ENCODE measurements around the gene ASCC1. TPM values are rescaled to one million over a fixed set of nuclear protein-coding genes. Genes with fewer than 3 reads are reported as not detected.

ASCC1 gene
- total and polyA plus RNA-seq, 2 experiments from 2014 or later, result 31.8 to 38.7 TPM

- Histone ChIP-seq H3K79me2 (no peaks in the 10 kb centered on the region), H3K4me1 (ENCODE audit: insufficient read depth) (no peaks in the 10 kb centered on the region), H3K9me2 (replicated peaks; ENCODE audit: insufficient read depth) (no peaks in the 10 kb centered on the region), H3K4me3 (no peak overlapping the region), H3K36me3 (replicated peaks; ENCODE audit: insufficient read depth, low read depth) (no peaks in the 10 kb centered on the region), H2AFZ (no peak overlapping the region), H3K9me3 (ENCODE audit: low read depth) (no peaks in the 10 kb centered on the region), H3K4me2 (no peak overlapping the region), H4K20me1 (ENCODE audit: insufficient read depth, poor library complexity, severe bottlenecking) (no peaks in the 10 kb centered on the region), H3K27me3 (no peaks in the 10 kb centered on the region), H3K27ac (no peak overlapping the region)
- 94% methylated on average over 25 of the region's 25 CpGs for WGBS (ENCODE audit: low lambda C conversion rate, missing lambda C conversion rate)
- DNase-seq (ENCODE audit: low spot score), result no peak
- TF ChIP-seq EZH2phosphoT487 (IDR thresholded peaks at IDR 0.05; ENCODE audit: low read depth, severe bottlenecking, unreplicated experiment) (no peak), CTCF (IDR thresholded peaks at IDR 0.05; ENCODE audit: poor library complexity) (no peak), EZH2 (IDR thresholded peaks at IDR 0.05; ENCODE audit: borderline replicate concordance) (no peak)
These were observed 158.9 kb downstream of the ASCC1 start for GRCh38 chr10:72056932-72057751.

GRCh38 chr10:72056113-72056512, 160.0 kb downstream of the ASCC1 start:
- no peak overlapping the region for H3K4me2 ChIP-seq
- no peak overlapping the region for H3K4me3 ChIP-seq
- no peaks in the 10 kb centered on the region for H3K9me2 ChIP-seq (replicated peaks; ENCODE audit: insufficient read depth)
- no peak overlapping the region for H2AFZ ChIP-seq
- H3K9me3 ChIP-seq (ENCODE audit: low read depth), result no peaks in the 10 kb centered on the region
- H4K20me1 ChIP-seq (ENCODE audit: insufficient read depth, poor library complexity, severe bottlenecking), result no peaks in the 10 kb centered on the region
- H3K79me2 ChIP-seq, result no peaks in the 10 kb centered on the region
- DNase-seq (ENCODE audit: low spot score), result no peak
- WGBS (ENCODE audit: low lambda C conversion rate, missing lambda C conversion rate), result 94% methylated on average over 5 of the region's 5 CpGs
- H3K4me1 ChIP-seq (ENCODE audit: insufficient read depth), result no peaks in the 10 kb centered on the region
- no peaks in the 10 kb centered on the region for H3K27me3 ChIP-seq
- H3K27ac ChIP-seq, result no peak overlapping the region
- TF ChIP-seq EZH2phosphoT487 (IDR thresholded peaks at IDR 0.05; ENCODE audit: low read depth, severe bottlenecking, unreplicated experiment) (no peak), CTCF (IDR thresholded peaks at IDR 0.05; ENCODE audit: poor library complexity) (no peak), EZH2 (IDR thresholded peaks at IDR 0.05; ENCODE audit: borderline replicate concordance) (no peak)
- no peaks in the 10 kb centered on the region for H3K36me3 ChIP-seq (replicated peaks; ENCODE audit: insufficient read depth, low read depth)

- H3K4me1 ChIP-seq (ENCODE audit: insufficient read depth), result no peaks in the 10 kb centered on the region
- TF ChIP-seq EZH2phosphoT487 (IDR thresholded peaks at IDR 0.05; ENCODE audit: low read depth, severe bottlenecking, unreplicated experiment) (no peak), EZH2 (IDR thresholded peaks at IDR 0.05; ENCODE audit: borderline replicate concordance) (no peak), CTCF (IDR thresholded peaks at IDR 0.05; ENCODE audit: poor library complexity) (no peak)
- H3K4me3 ChIP-seq, result no peak overlapping the region
- no peaks in the 10 kb centered on the region for H4K20me1 ChIP-seq (ENCODE audit: insufficient read depth, poor library complexity, severe bottlenecking)
- WGBS (ENCODE audit: low lambda C conversion rate, missing lambda C conversion rate), result 93% methylated on average over 7 of the region's 7 CpGs
- no peaks in the 10 kb centered on the region for H3K79me2 ChIP-seq
- no peak for DNase-seq (ENCODE audit: low spot score)
- no peaks in the 10 kb centered on the region for H3K9me2 ChIP-seq (replicated peaks; ENCODE audit: insufficient read depth)
- H2AFZ ChIP-seq, result no peak overlapping the region
- no peaks in the 10 kb centered on the region for H3K27me3 ChIP-seq
- no peaks in the 10 kb centered on the region for H3K9me3 ChIP-seq (ENCODE audit: low read depth)
- no peak overlapping the region for H3K4me2 ChIP-seq
- no peak overlapping the region for H3K27ac ChIP-seq
- H3K36me3 ChIP-seq (replicated peaks; ENCODE audit: insufficient read depth, low read depth), result no peaks in the 10 kb centered on the region
These were observed 162.4 kb downstream of the ASCC1 start for GRCh38 chr10:72053690-72054089.
